ENCODE results near the gene LRRC40. TPM values are rescaled to one million over a fixed set of nuclear protein-coding genes. Genes with fewer than 3 reads are reported as not detected.

The LRRC40 gene
- polyA plus RNA-seq, 1 donor from 2014 or later: 107 TPM

- no peaks in the 10 kb centered on the region for H3K9me2 ChIP-seq (ENCODE audit: insufficient read depth, low read length)
- peaks cover 30% of the 10 kb centered on the region for H4K20me1 ChIP-seq (ENCODE audit: insufficient read depth)
- TF ChIP-seq MXI1 (conservative IDR thresholded peaks at IDR 0.05; ENCODE audit: poor library complexity, severe bottlenecking) (no peak), POLR2AphosphoS5 (IDR thresholded peaks at IDR 0.05) (no peak), RAD21 (conservative IDR thresholded peaks at IDR 0.05) (no peak), TAF1 (IDR thresholded peaks at IDR 0.05; ENCODE audit: low read depth) (no peak)
- H2AFZ ChIP-seq (ENCODE audit: low read depth, low read length): no peak overlapping the region
- H3F3A ChIP-seq (ENCODE audit: insufficient read depth, low read length, poor library complexity, severe bottlenecking): peaks cover 10% of the 10 kb centered on the region
- H3K36me3 ChIP-seq (ENCODE audit: insufficient read depth, low read length): no peaks in the 10 kb centered on the region
- no peaks in the 10 kb centered on the region for H3K9me3 ChIP-seq (ENCODE audit: low read length)
- peak overlapping the region; percentile 97 for H3K4me2 ChIP-seq (ENCODE audit: low read length)
- peak overlapping the region; percentile 98 for H3K27ac ChIP-seq (ENCODE audit: low read length)
- H3K9ac ChIP-seq (ENCODE audit: low read length): peak overlapping the region; percentile 94
- no peaks in the 10 kb centered on the region for H3K27me3 ChIP-seq (ENCODE audit: insufficient read depth, low read depth, low read length)
- H3K4me3 ChIP-seq (ENCODE audit: low read length): peak overlapping the region; percentile 87
- H3K79me2 ChIP-seq (replicated peaks; ENCODE audit: insufficient read depth, low read length): peaks cover 83% of the 10 kb centered on the region
Observed at GRCh38 chr1:70222716-70223235, 17.4 kb upstream of the LRRC40 start.

- peak within 1 kb of the TSS; percentile 100 for H3K4me2 ChIP-seq (ENCODE audit: low read length)
- H4K20me1 ChIP-seq (ENCODE audit: insufficient read depth): peaks cover 18% of the 10 kb centered on the region
- no peaks in the 10 kb centered on the region for H3K9me3 ChIP-seq (ENCODE audit: low read length)
- H3K9ac ChIP-seq (ENCODE audit: low read length): peak within 1 kb of the TSS; percentile 94
- H3K9me2 ChIP-seq (ENCODE audit: insufficient read depth, low read length): no peaks in the 10 kb centered on the region
- no peaks in the 10 kb centered on the region for H3K27me3 ChIP-seq (ENCODE audit: insufficient read depth, low read depth, low read length)
- H2AFZ ChIP-seq (ENCODE audit: low read depth, low read length): peak within 1 kb of the TSS; percentile 99
- H3K27ac ChIP-seq (ENCODE audit: low read length): peak within 1 kb of the TSS; percentile 98
- H3F3A ChIP-seq (ENCODE audit: insufficient read depth, low read length, poor library complexity, severe bottlenecking): peaks cover 10% of the 10 kb centered on the region
- H3K4me3 ChIP-seq (ENCODE audit: low read length): peak within 1 kb of the TSS; percentile 87
- H3K79me2 ChIP-seq (replicated peaks; ENCODE audit: insufficient read depth, low read length): peaks cover 77% of the 10 kb centered on the region
- TF ChIP-seq SMC3 (conservative IDR thresholded peaks at IDR 0.05; ENCODE audit: poor library complexity) (peak; percentile 63), EP300 (conservative IDR thresholded peaks at IDR 0.05; ENCODE audit: poor library complexity, severe bottlenecking) (peak; percentile 65), EZH2 (IDR thresholded peaks at IDR 0.05; ENCODE audit: borderline replicate concordance, insufficient read depth, low read length, poor library complexity, severe bottlenecking) (no peak), CTCF (IDR thresholded peaks at IDR 0.05; ENCODE audit: poor library complexity, severe bottlenecking) (peak; percentile 59), MXI1 (conservative IDR thresholded peaks at IDR 0.05; ENCODE audit: poor library complexity, severe bottlenecking) (peak; percentile 90), REST (IDR thresholded peaks at IDR 0.05; ENCODE audit: borderline replicate concordance) (peak; percentile 86), TAF1 (IDR thresholded peaks at IDR 0.05; ENCODE audit: low read depth) (peak; percentile 82), POLR2AphosphoS5 (IDR thresholded peaks at IDR 0.05) (peak; percentile 97), RAD21 (conservative IDR thresholded peaks at IDR 0.05) (peak; percentile 47)
- no peaks in the 10 kb centered on the region for H3K36me3 ChIP-seq (ENCODE audit: insufficient read depth, low read length)
Observed at GRCh38 chr1:70221238-70222121, 16.1 kb upstream of the LRRC40 start, which contains the start of gene SRSF11. Gene SRSF11, plus strand, starts transcription at chr1:70221380. Its CDS starts 257 bp downstream, at chr1:70221637.

Data from neural cell (in vitro differentiated cells).